Stomach (tissue), 4 donors: ENCODE measurements around the gene DRD4.

Experiments
- POLR2A ChIP-seq, 4 donors: fragments of 450-650 bp; IDR thresholded peaks; one replicate each; pipeline ENCODE4 v1.6.1; 2016; ENCODE audit warnings: antibody characterized with exemption in 4 of 4, control low read depth in 2 of 4, mild to moderate bottlenecking in 1 of 4, moderate library complexity in 1 of 4
- TF ChIP-seq, protein P1 (sequence below), 7 experiments: fragments of 450-650 bp in 4 of 7; fragments of 200-600 bp in 3 of 7; sonication (generic) in 3 of 7; IDR thresholded peaks; one replicate each; pipeline ENCODE4 v1.5.1; 2016 to 2019; ENCODE audit warnings: antibody characterized with exemption in 7 of 7, control low read depth in 2 of 7, mild to moderate bottlenecking in 1 of 7

DNA sequence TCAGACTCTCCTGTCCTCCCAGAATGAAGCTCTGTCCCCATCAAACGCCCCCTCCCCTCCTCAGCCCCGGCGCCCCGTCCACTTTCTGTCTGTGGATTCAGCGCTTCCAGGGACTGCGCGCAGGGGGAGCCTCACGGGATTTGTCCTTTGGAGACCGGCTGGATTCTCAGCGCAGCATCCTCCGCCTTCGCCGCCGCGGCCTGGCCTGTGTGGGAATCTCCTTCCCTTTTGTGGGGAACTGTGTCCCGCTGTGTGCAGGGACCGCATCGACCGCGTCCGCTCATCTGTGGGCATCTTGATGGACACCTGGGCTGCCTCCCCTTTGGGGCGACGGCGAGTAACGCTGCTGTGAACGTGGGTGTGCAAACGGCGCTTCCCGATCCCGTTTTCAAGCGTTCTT, 9.0 kb upstream of the DRD4 start:
- TF ChIP-seq POLR2A (IDR thresholded peaks at IDR 0.05), result no peak
- TF ChIP-seq, protein P1, sequence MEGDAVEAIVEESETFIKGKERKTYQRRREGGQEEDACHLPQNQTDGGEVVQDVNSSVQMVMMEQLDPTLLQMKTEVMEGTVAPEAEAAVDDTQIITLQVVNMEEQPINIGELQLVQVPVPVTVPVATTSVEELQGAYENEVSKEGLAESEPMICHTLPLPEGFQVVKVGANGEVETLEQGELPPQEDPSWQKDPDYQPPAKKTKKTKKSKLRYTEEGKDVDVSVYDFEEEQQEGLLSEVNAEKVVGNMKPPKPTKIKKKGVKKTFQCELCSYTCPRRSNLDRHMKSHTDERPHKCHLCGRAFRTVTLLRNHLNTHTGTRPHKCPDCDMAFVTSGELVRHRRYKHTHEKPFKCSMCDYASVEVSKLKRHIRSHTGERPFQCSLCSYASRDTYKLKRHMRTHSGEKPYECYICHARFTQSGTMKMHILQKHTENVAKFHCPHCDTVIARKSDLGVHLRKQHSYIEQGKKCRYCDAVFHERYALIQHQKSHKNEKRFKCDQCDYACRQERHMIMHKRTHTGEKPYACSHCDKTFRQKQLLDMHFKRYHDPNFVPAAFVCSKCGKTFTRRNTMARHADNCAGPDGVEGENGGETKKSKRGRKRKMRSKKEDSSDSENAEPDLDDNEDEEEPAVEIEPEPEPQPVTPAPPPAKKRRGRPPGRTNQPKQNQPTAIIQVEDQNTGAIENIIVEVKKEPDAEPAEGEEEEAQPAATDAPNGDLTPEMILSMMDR (IDR thresholded peaks at IDR 0.05), result no peak
